LNCaP clone FGC (cell line): Measurements from ENCODE around the gene ICAM5.

Experiments used
- DNase-seq: peaks from one replicate; pipeline ENCODE4 v3.0.0-alpha.2; 2011; ENCODE audit warnings: low read depth
- H3K4me3 ChIP-seq: 2 replicates; pipeline ENCODE4 v1.5.1; 2011; ENCODE audit warnings: mild to moderate bottlenecking, low read depth, low read length, control low read depth
- CTCF ChIP-seq: IDR thresholded peaks from 2 replicates; pipeline ENCODE4 v1.5.1; 2012; ENCODE audit warnings: mild to moderate bottlenecking; ENCODE audit not compliant: control insufficient read depth, insufficient read depth; ENCODE audit errors: extremely low read depth

The ICAM5 gene

DNA sequence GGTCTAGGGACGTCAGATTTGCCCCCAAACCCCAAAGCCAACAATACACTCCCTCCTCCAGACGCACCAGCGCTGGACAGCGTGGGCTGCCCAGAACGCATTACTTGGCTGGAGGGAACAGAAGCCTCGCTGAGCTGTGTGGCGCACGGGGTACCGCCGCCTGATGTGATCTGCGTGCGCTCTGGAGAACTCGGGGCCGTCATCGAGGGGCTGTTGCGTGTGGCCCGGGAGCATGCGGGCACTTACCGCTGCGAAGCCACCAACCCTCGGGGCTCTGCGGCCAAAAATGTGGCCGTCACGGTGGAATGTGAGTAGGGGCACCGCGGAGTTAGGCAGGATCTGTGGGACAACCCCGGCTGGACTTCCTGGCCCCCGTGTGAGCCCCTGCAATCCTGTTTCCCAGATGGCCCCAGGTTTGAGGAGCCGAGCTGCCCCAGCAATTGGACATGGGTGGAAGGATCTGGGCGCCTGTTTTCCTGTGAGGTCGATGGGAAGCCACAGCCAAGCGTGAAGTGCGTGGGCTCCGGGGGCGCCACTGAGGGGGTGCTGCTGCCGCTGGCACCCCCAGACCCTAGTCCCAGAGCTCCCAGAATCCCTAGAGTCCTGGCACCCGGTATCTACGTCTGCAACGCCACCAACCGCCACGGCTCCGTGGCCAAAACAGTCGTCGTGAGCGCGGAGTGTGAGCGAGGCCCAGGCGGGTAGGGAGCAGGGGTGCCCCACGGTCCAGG lies 4.0 kb downstream of the ICAM5 start:
- TF ChIP-seq CTCF = no peak
- H3K4me3 ChIP-seq = no peak overlapping the region
- DNase-seq = no peak

- TF ChIP-seq CTCF = no peak
- no peak overlapping the region for H3K4me3 ChIP-seq
- DNase-seq = no peak
These were observed 4.6 kb downstream of the ICAM5 start for GRCh38 chr19:10294368-10294697.

DNA sequence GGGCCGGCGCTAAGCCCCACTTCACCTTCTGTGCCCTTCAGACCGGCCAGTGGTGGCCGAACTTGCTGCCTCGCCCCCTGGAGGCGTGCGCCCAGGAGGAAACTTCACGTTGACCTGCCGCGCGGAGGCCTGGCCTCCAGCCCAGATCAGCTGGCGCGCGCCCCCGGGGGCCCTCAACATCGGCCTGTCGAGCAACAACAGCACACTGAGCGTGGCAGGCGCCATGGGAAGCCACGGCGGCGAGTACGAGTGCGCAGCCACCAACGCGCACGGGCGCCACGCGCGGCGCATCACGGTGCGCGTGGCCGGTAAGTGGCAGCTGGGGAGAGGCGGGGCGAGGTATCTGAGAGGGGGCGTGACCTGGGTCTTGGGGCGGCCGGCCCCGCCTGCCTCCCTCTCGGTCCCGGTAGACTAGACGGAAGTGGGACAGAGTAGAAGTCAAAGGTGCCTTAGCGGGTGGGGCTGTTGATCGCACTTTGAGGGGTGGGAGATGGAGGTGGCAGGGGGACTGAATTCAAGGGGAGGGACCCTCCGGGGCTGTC lies 5.6 kb downstream of the ICAM5 start:
- DNase-seq = no peak
- no peak for TF ChIP-seq CTCF
- no peak overlapping the region for H3K4me3 ChIP-seq

GRCh38 chr19:10295847-10296591 lies 6.3 kb downstream of the ICAM5 start:
- no peak for TF ChIP-seq CTCF
- DNase-seq = no peak
- no peak overlapping the region for H3K4me3 ChIP-seq

- no peak for TF ChIP-seq CTCF
- no peak for DNase-seq
- no peak overlapping the region for H3K4me3 ChIP-seq
These were observed 10.1 kb downstream of the ICAM5 start for GRCh38 chr19:10299545-10300458.

DNA sequence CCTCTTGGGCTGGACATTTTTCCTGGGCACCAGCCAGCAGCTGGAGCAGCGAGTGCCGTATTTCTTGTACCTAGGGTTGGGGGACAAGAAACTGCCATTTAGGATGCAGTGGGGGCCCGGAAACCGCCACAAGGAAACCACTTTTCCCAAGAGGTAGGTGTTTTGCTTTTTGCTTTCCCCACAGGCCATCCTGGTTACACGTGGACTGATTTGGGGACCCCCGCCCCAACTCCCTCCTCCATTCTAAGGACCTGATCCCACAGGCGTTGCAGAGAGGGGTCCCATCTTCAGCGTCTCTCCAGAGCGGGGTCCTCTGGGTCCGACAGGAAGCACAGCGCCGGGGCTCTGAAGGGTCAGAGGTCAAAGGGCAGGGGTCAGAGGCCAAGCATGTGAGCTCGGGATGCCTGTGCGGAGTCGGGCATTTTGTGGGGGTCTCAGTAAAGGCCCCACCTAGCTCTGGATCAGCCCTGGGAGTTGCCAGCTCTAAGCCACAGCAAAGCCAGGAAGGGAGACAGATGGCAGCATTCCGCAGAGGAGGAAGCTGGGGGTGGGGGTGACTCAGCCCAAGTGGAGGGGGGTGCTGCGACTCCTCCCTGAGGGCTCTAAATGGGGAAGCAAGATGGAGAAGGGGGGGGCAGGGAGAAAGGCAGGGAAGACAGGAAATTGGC lies 15.5 kb downstream of the ICAM5 start:
- DNase-seq = no peak
- TF ChIP-seq CTCF = no peak
- H3K4me3 ChIP-seq = no peak overlapping the region
